Measurements from ENCODE around the gene ATP11A.

The ATP11A gene

GRCh38 chr13:112725346-112726015 is 35.6 kb downstream of the ATP11A start:
- DNase-seq (ENCODE audit: low read depth) = no peak

GRCh38 chr13:112726016-112726767 is 36.4 kb downstream of the ATP11A start:
- DNase-seq (ENCODE audit: low read depth) = no peak

DNA sequence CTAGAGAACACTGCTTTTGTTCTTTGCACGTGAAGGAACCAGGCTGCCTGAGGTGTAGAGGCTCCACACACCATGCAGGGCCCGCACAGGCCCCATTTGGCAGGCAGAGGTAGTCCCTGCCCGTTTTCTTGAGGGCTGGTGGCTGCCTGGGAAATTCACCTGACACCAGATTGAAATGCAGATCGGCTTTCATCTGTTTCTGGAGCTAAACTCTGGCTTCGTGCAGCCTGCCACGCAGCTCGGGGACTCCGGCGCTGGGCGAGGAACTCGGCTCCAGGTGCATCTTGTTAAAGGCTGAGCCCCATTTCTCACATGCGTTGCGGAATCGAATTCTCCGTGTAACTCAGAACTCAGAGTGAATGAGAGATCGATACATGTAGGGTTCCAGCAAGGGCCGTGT is 37.7 kb downstream of the ATP11A start:
- DNase-seq (ENCODE audit: low read depth) = no peak

DNA sequence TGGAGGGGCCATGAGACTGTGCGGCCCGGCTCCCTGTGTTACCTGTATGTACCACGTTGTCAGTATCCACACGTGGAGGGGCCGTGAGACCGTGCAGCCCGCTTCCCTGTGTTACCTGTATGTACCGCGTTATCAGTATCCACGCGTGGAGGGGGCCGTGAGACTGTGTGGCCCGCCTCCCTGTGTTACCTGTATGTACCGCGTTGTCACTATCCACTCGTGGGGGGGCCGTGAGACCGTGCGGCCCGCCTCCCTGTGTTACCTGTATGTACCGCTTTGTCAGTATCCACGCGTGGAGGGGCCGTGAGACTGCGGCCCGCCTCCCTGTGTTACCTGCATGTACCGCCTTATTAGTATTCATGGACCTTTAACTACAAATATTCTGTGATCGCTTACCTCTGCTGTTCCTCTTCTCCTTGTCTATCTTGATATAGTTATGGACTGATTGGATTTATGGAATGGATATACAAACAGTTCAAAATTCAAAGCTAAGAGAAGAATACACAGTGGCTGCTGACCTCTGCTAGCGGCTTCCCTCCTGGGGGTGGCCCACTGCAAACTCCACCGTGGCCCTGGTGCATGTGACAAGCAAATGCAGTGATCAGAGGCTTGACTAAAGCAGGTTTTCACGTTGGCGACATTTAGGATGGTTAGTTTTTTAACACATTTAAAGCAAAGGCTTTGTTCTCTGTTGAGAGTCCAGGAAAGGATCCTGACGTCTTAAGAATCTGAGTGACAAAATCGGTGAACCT is 38.7 kb downstream of the ATP11A start:
- DNase-seq (ENCODE audit: low read depth) = no peak

GRCh38 chr13:112729408-112729807 is 39.6 kb downstream of the ATP11A start:
- no peak for DNase-seq (ENCODE audit: low read depth)

DNA sequence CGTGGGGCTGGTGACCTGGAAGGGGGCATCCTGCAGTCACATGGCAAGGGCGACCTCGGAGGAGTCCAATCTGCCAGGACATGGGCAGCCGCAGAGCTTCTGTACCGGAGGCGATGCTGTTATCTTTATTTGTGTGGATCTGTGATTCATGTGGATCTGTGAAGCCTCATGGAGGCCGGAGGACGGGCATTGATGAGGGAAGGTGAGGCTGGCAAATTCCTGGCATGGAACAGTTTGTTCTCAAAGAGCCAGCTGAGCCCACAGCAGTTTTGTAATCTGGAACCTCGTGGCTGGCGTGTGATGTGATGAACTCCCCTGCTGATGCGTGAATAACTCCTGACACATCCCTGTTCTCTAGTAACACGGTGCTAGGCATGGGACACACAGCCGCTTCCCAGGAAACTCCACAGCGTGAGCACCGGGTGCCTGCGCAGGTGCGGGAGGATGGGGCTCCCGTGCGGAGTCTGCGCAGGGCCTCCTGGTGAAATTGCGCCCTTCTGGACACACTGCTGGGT is 40.4 kb downstream of the ATP11A start:
- no peak for DNase-seq (ENCODE audit: low read depth)

GRCh38 chr13:112731667-112732616 is 42.1 kb downstream of the ATP11A start:
- no peak for DNase-seq (ENCODE audit: low read depth)

DNA sequence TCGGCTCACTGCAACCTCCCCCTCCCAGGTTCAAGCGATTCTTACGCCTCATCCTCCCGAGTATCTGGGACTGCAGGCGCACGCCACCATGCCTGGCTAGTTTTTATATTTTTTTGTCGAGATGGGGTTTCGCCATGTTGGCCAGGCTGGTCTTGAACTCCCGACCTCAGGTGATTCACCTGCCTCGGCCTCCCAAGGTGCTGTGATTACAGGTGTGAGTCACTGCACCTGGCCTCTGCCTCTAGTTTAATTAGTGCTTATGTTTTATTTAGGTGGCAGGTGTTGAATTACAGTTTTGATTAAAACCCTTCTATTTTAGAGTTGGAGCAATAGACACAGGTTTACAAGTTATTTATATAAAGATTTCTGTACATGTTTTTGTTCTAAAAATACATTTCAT is 42.8 kb downstream of the ATP11A start:
- no peak for DNase-seq (ENCODE audit: low read depth)

- DNase-seq (ENCODE audit: low read depth) = no peak
Measured at GRCh38 chr13:112733112-112733511, 43.3 kb downstream of the ATP11A start.

GRCh38 chr13:112733661-112734379 is 44.0 kb downstream of the ATP11A start:
- DNase-seq (ENCODE audit: low read depth) = no peak

- no peak for DNase-seq (ENCODE audit: low read depth)
Measured at GRCh38 chr13:112734696-112735547, 45.1 kb downstream of the ATP11A start.

GRCh38 chr13:112735791-112736190 is 46.0 kb downstream of the ATP11A start:
- DNase-seq (ENCODE audit: low read depth) = no peak

DNA sequence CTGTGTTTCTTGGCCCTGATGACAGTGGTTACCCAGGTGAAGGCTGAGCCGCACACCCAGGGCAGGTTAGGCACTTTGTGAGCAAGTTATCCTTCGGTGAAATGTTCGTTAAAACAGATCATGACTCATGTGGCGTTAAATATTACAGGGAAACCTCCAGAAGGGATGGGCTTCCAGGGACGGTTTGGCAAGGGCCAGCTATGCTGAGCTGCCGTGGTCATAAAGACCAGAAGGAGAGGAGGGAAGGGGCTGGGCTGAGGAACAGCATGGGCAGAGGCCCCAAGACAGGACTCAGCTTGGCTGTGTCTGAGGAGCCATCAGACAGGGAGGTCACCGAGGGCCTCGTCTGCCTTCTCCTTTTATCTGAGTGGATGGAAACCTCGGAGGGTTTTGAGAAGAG is 47.5 kb downstream of the ATP11A start:
- no peak for DNase-seq (ENCODE audit: low read depth)

- no peak for DNase-seq (ENCODE audit: low read depth)
Measured at GRCh38 chr13:112738606-112739005, 48.8 kb downstream of the ATP11A start.

- DNase-seq (ENCODE audit: low read depth) = peak; percentile 22
Measured at GRCh38 chr13:112740502-112741131, 50.8 kb downstream of the ATP11A start.

DNA sequence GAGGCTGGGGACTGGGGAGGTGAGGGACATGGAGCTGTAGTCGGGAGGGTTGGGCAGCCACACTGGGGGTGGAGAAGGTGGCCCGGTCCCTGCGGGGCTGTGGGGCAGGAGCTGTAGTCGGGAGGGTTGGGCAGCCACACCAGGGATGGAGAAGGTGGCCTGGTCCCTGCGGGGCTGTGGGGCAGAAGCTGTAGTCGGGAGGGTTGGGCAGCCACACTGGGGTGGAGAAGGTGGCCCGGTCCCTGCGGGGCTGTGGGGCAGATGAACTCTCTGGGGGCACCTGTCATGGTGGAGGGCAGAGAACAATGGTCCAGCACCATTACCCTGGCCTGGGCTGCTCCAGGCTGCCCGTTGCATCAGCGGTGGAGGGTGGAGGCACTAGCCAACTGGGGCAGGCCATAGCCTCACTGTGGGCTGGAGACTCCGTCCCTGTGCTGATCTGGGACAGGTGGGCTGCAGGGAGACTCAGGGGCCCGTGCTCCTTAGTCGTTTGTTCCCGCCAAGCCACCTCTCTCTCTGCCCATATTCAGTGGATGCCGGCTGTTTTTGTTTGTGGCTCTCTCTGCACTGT is 51.4 kb downstream of the ATP11A start:
- DNase-seq (ENCODE audit: low read depth) = no peak

DNA sequence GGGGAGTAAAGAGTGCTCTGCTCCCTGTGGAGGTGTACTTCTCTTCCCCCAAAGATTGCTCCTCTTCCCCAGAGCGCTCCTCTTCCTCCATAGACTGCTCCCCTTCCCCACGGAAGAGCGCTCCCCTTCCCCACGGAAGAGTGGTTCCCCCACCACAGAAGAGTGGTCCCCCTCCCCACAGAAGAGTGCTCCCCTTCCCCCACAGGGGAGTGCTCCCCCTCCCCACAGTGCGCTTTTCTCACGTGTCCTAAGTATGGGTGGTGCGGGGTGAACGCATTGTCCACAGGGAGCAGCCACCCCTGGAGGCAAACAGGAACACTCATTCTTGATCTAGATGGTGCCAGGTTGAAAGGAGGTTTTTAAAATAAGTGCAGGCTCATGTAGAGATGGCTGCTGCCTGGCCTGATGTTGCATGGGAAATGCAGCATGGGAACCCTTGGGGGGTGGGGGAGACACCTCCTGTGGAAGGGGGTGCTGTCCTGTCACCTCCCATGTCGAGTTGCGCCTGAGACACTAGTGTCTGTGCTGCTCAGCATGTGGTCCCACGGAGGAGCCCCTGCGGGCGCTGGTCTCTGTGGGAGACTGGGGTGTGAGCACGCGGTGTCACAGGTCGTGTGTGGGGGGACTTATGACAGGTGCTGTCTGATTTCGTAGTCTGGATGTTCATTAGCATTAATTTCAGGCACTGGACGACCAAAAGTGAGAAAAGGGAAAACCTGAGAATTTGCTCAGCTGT is 52.2 kb downstream of the ATP11A start:
- DNase-seq (ENCODE audit: low read depth) = no peak

GRCh38 chr13:112742583-112742982 is 52.7 kb downstream of the ATP11A start:
- DNase-seq (ENCODE audit: low read depth) = no peak
